ENCODE data around the gene YIF1A. TPM values are rescaled to one million over a fixed set of nuclear protein-coding genes. Genes with fewer than 3 reads are reported as not detected.

YIF1A gene
- polyA plus RNA-seq, 1 donor (not counting 4 experiments of a cell fraction or from before 2014, with no cell fraction given) = 80.3 TPM

GRCh38 chr11:66297610-66298009 lies 8.7 kb upstream of the YIF1A start:
- H3K4me3 ChIP-seq (ENCODE audit: control insufficient read depth in 2 of 3, extremely low read depth in 1 of 3, insufficient read depth in 2 of 3, low read depth in 1 of 3, low read length in 3 of 3) = no peak overlapping the region
- no peak for DNase-seq (ENCODE audit: low read depth, low spot score)
- no peaks in the 10 kb centered on the region for H3K9me3 ChIP-seq (ENCODE audit: control insufficient read depth, low read depth, low read length)
- peaks cover 14% of the 10 kb centered on the region for H3K27me3 ChIP-seq (ENCODE audit: control insufficient read depth, extremely low read depth, insufficient read depth, low read length)
- H3K4me2 ChIP-seq (ENCODE audit: control insufficient read depth, extremely low read depth, insufficient read depth, low read depth, low read length) = no peak overlapping the region
- FAIRE-seq = no peak
- dilution Hi-C loops (cut with MboI; ENCODE audit: extremely low pct_ligation_motif_present, low sequenced_read_pairs) = no loop called here
- H3K4me1 ChIP-seq (ENCODE audit: control insufficient read depth, extremely low read depth, insufficient read depth, low read length) = no peaks in the 10 kb centered on the region
- no peaks in the 10 kb centered on the region for H3K79me2 ChIP-seq (ENCODE audit: control insufficient read depth, insufficient read depth, low read length)
- no peak overlapping the region for H2AFZ ChIP-seq (ENCODE audit: control insufficient read depth, low read length)
- no peak for TF ChIP-seq CTCF (optimal IDR thresholded peaks at IDR 0.05 in 1 of 3, IDR thresholded peaks at IDR 0.05 in 1 of 3, conservative IDR thresholded peaks at IDR 0.05 in 1 of 3; ENCODE audit: extremely low read depth in 1 of 3, insufficient read depth in 2 of 3, low read length in 3 of 3)
- TF ChIP-seq EZH2 (IDR thresholded peaks at IDR 0.05; ENCODE audit: low read length) = no peak
- no peak overlapping the region for H3K9ac ChIP-seq (ENCODE audit: control insufficient read depth, extremely low read depth, insufficient read depth, low read length)
- H3K9me1 ChIP-seq (ENCODE audit: control insufficient read depth, extremely low read depth, insufficient read depth, low read length) = no peaks in the 10 kb centered on the region
- H3K27ac ChIP-seq (ENCODE audit: control insufficient read depth, insufficient read depth, low read length) = no peak overlapping the region
- H4K20me1 ChIP-seq (ENCODE audit: control insufficient read depth, extremely low read depth, insufficient read depth, low read length) = no peaks in the 10 kb centered on the region
- H3K36me3 ChIP-seq (ENCODE audit: control insufficient read depth in 2 of 2, extremely low read depth in 1 of 2, insufficient read depth in 2 of 2, low read length in 2 of 2) = no peaks in the 10 kb centered on the region

GRCh38 chr11:66294626-66295620 lies 6.0 kb upstream of the YIF1A start:
- H2AFZ ChIP-seq (ENCODE audit: control insufficient read depth, low read length) = no peak overlapping the region
- H3K9me3 ChIP-seq (ENCODE audit: control insufficient read depth, low read depth, low read length) = no peaks in the 10 kb centered on the region
- H3K27ac ChIP-seq (ENCODE audit: control insufficient read depth, insufficient read depth, low read length) = no peak overlapping the region
- peaks cover 5% of the 10 kb centered on the region for H3K4me1 ChIP-seq (ENCODE audit: control insufficient read depth, extremely low read depth, insufficient read depth, low read length)
- no peaks in the 10 kb centered on the region for H3K79me2 ChIP-seq (ENCODE audit: control insufficient read depth, insufficient read depth, low read length)
- FAIRE-seq (no peak), DNase-seq (ENCODE audit: low read depth, low spot score) (no peak)
- no peak overlapping the region for H3K4me2 ChIP-seq (ENCODE audit: control insufficient read depth, extremely low read depth, insufficient read depth, low read depth, low read length)
- TF ChIP-seq CTCF (optimal IDR thresholded peaks at IDR 0.05 in 1 of 3, IDR thresholded peaks at IDR 0.05 in 1 of 3, conservative IDR thresholded peaks at IDR 0.05 in 1 of 3; ENCODE audit: extremely low read depth in 1 of 3, insufficient read depth in 2 of 3, low read length in 3 of 3) (no peak), EZH2 (IDR thresholded peaks at IDR 0.05; ENCODE audit: low read length) (no peak)
- no peaks in the 10 kb centered on the region for H3K36me3 ChIP-seq (ENCODE audit: control insufficient read depth in 2 of 2, extremely low read depth in 1 of 2, insufficient read depth in 2 of 2, low read length in 2 of 2)
- dilution Hi-C loops (cut with MboI; ENCODE audit: extremely low pct_ligation_motif_present, low sequenced_read_pairs) = no loop called here
- H3K4me3 ChIP-seq (ENCODE audit: control insufficient read depth in 2 of 3, extremely low read depth in 1 of 3, insufficient read depth in 2 of 3, low read depth in 1 of 3, low read length in 3 of 3) = no peak overlapping the region
- no peaks in the 10 kb centered on the region for H4K20me1 ChIP-seq (ENCODE audit: control insufficient read depth, extremely low read depth, insufficient read depth, low read length)
- H3K27me3 ChIP-seq (ENCODE audit: control insufficient read depth, extremely low read depth, insufficient read depth, low read length) = peaks cover 29% of the 10 kb centered on the region
- no peak overlapping the region for H3K9ac ChIP-seq (ENCODE audit: control insufficient read depth, extremely low read depth, insufficient read depth, low read length)
- H3K9me1 ChIP-seq (ENCODE audit: control insufficient read depth, extremely low read depth, insufficient read depth, low read length) = no peaks in the 10 kb centered on the region
